Stimulated activated CD4-positive, alpha-beta T cell treated with anti-CD3 and anti-CD28 coated beads, TNF-alpha, amount 100 ng/mL, for 24 hours (primary cell): ENCODE data around the gene TOM1L2.

ENCODE experiments used
- DNase-seq, 3 experiments: peaks; one replicate each; pipeline ENCODE4 v3.0.0-alpha.2; 2020; ENCODE audit warnings: low read depth in 3 of 3

The TOM1L2 gene

GRCh38 chr17:17849147-17849820 is 122.9 kb downstream of the TOM1L2 start:
- DNase-seq = peak; percentile 62 to 88 (median 79)

GRCh38 chr17:17848311-17849082 is 123.7 kb downstream of the TOM1L2 start:
- no peak for DNase-seq

- DNase-seq = no peak
These were observed 124.5 kb downstream of the TOM1L2 start for GRCh38 chr17:17847726-17848125.

GRCh38 chr17:17847118-17847689 is 125.0 kb downstream of the TOM1L2 start:
- DNase-seq = no peak

- no peak for DNase-seq
These were observed 125.6 kb downstream of the TOM1L2 start for GRCh38 chr17:17846645-17847044.

- DNase-seq = no peak
These were observed 126.2 kb downstream of the TOM1L2 start for GRCh38 chr17:17846003-17846402.

- DNase-seq = no peak
These were observed 127.0 kb downstream of the TOM1L2 start for GRCh38 chr17:17845046-17845775.

GRCh38 chr17:17844500-17844899 is 127.7 kb downstream of the TOM1L2 start:
- no peak for DNase-seq

- DNase-seq = no peak
These were observed 128.1 kb downstream of the TOM1L2 start for GRCh38 chr17:17844079-17844478.

GRCh38 chr17:17843096-17843495 is 129.1 kb downstream of the TOM1L2 start:
- DNase-seq = no peak

GRCh38 chr17:17842111-17842876 is 129.9 kb downstream of the TOM1L2 start:
- no peak for DNase-seq

- no peak for DNase-seq
These were observed 130.6 kb downstream of the TOM1L2 start for GRCh38 chr17:17841601-17842025.

GRCh38 chr17:17840751-17841591 is 131.2 kb downstream of the TOM1L2 start:
- DNase-seq = no peak

- DNase-seq = peak; percentile 54 to 78 (median 61)
These were observed 132.2 kb downstream of the TOM1L2 start for GRCh38 chr17:17839791-17840707.

- no peak for DNase-seq
These were observed 133.9 kb downstream of the TOM1L2 start for GRCh38 chr17:17837966-17838962.

GRCh38 chr17:17837380-17837821 is 134.8 kb downstream of the TOM1L2 start:
- no peak for DNase-seq

GRCh38 chr17:17836818-17837379 is 135.3 kb downstream of the TOM1L2 start, which contains the start of gene SREBF1:
TSS of gene SREBF1 (minus strand) at chr17:17836986. CDS start at chr17:17836817, 169 bp downstream.
- peak in 2 of 3 experiments; percentile 33 to 66 for DNase-seq
